Measurements from ENCODE around the gene NAPB.

DNA sequence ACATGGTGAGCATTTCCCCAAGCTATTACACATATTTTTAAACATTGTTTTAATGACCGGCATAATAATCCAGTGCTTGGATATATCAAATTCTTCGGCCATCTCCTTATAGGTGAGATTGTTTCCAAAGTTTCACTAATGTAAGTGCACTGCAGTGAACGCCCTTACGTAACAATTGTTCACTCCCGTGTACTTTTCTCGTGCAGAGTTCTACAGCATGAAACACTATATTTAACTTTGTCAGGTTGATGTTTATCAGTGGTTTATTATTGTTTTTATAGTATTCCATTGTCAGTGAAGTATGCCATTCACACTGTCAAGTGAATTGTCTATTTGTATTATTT is 62.8 kb downstream of the NAPB start:
- TF ChIP-seq POLR2A (IDR thresholded peaks at IDR 0.05; ENCODE audit: low read length) (no peak), EP300 (IDR thresholded peaks at IDR 0.05) (no peak), HOXA7 (CRISPR knock-in tag; IDR thresholded peaks at IDR 0.05) (no peak), SMC3 (IDR thresholded peaks at IDR 0.05) (no peak), RARB (CRISPR knock-in tag; IDR thresholded peaks at IDR 0.05) (no peak), KDM1A (IDR thresholded peaks at IDR 0.05; ENCODE audit: low read depth) (no peak), CEBPB (IDR thresholded peaks at IDR 0.05) (no peak), RAD21 (conservative IDR thresholded peaks at IDR 0.05 in 1 of 2, IDR thresholded peaks at IDR 0.05 in 1 of 2) (no peak)
- TF ChIP-seq, protein P1, sequence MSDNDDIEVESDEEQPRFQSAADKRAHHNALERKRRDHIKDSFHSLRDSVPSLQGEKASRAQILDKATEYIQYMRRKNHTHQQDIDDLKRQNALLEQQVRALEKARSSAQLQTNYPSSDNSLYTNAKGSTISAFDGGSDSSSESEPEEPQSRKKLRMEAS (IDR thresholded peaks at IDR 0.05) = no peak
- TF ChIP-seq, protein P2, sequence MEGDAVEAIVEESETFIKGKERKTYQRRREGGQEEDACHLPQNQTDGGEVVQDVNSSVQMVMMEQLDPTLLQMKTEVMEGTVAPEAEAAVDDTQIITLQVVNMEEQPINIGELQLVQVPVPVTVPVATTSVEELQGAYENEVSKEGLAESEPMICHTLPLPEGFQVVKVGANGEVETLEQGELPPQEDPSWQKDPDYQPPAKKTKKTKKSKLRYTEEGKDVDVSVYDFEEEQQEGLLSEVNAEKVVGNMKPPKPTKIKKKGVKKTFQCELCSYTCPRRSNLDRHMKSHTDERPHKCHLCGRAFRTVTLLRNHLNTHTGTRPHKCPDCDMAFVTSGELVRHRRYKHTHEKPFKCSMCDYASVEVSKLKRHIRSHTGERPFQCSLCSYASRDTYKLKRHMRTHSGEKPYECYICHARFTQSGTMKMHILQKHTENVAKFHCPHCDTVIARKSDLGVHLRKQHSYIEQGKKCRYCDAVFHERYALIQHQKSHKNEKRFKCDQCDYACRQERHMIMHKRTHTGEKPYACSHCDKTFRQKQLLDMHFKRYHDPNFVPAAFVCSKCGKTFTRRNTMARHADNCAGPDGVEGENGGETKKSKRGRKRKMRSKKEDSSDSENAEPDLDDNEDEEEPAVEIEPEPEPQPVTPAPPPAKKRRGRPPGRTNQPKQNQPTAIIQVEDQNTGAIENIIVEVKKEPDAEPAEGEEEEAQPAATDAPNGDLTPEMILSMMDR (IDR thresholded peaks at IDR 0.05) = no peak
- TF ChIP-seq, protein P3, sequence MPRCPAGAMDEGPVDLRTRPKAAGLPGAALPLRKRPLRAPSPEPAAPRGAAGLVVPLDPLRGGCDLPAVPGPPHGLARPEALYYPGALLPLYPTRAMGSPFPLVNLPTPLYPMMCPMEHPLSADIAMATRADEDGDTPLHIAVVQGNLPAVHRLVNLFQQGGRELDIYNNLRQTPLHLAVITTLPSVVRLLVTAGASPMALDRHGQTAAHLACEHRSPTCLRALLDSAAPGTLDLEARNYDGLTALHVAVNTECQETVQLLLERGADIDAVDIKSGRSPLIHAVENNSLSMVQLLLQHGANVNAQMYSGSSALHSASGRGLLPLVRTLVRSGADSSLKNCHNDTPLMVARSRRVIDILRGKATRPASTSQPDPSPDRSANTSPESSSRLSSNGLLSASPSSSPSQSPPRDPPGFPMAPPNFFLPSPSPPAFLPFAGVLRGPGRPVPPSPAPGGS (IDR thresholded peaks at IDR 0.05) = no peak
- TF ChIP-seq, protein P4, sequence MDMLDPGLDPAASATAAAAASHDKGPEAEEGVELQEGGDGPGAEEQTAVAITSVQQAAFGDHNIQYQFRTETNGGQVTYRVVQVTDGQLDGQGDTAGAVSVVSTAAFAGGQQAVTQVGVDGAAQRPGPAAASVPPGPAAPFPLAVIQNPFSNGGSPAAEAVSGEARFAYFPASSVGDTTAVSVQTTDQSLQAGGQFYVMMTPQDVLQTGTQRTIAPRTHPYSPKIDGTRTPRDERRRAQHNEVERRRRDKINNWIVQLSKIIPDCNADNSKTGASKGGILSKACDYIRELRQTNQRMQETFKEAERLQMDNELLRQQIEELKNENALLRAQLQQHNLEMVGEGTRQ (IDR thresholded peaks at IDR 0.05) = no peak

All from A549 (cell line).